Measurements from ENCODE around the gene TRAF2.

TRAF2 gene

GRCh38 chr9:136964833-136965422 lies 78.6 kb downstream of the TRAF2 start:
- Histone ChIP-seq H3K4me1 (ENCODE audit: insufficient read depth, low read length) (0 out of 2 replicates have a peak, but pooled peaks cover 5% of the 10 kb centered on the region), H3K27me3 (ENCODE audit: insufficient read depth, low read length) (no peaks in the 10 kb centered on the region), H3K9me3 (ENCODE audit: insufficient read depth, low read depth, low read length) (no peaks in the 10 kb centered on the region), H3K4me3 (ENCODE audit: low read length) (no peak overlapping the region), H3K36me3 (ENCODE audit: insufficient read depth, low read length) (no peaks in the 10 kb centered on the region), H3K9ac (ENCODE audit: low read depth, low read length) (no peak overlapping the region), H3K27ac (ENCODE audit: low read depth, low read length) (no peak overlapping the region)
- WGBS: 91% methylated on average over 26 of the region's 26 CpGs

DNA sequence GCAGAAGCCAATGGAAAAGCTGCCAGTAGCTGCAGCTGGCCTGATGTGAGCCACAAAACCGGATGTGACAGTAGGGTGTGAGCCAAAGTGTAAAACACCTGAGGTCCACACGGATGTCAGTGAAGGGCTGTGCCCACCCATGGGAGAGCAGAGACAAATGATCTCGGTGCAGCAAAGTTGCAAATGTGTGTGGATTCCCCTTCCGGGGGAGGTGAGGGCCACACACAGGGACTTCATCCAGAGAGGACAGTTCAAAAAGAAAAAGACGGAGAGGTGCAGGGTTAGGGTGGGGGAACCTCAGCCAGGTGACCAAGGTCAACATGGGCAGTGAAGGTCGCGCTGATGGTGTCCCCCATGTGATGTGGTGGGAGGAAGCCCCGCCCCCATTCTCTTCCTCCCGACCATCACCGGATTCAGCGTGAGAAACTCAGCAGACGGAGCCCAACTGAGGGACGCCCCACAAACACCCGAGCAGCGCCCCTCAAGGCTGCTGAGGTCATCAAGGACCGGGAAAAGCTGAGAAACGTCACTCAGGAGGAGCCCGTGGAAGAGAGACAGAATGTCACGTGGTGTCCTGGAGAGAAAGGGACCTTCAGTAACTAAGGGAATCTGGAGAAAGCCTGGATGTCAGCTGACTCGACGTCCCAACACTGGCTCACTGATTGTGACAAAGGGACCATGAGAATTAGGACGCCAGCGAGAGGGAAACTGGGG lies 79.6 kb downstream of the TRAF2 start:
- H3K9me3 ChIP-seq (ENCODE audit: insufficient read depth, low read depth, low read length): no peaks in the 10 kb centered on the region
- H3K27me3 ChIP-seq (ENCODE audit: insufficient read depth, low read length): no peaks in the 10 kb centered on the region
- 63% methylated on average over 23 of the region's 23 CpGs for WGBS

DNA sequence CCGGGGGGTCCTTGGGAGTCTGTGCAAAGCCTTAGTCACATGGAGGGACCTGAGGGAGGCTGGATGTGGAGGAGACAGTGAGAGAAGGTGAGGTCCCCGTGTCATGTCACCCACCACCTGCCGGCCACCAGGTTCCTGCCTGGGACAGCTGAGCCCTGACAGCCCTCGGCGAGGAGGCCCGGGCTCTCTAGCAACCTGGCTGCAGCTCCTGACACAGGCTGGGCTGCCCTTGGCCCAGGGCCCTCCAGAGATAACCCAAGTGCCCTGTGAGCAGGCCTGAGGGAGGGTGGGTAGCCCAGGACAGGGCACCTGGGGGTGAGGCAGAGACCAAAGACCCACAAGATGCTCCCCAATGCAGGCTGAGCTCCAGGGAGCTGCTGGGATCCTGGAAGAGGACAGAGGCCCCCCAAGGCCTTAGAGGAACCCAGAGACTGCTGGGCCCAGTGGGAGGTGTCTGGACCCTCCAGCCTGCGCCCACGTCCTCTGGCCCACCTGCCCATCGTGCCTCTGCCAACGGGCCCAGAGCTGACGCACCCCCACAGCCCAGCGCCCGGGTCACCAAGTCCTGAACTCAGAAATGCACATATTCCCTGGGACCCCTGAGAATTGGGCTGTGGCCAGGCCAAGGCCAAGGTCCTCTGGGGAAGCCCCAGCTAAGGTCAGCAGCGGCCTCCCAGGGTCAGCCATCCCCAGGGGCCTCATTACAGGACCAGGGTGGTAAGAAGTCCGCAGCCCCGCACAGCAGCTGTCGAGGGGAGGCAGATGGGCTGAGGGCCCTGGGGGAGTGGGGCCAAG lies 82.2 kb downstream of the TRAF2 start:
- no peaks in the 10 kb centered on the region for H3K36me3 ChIP-seq (ENCODE audit: insufficient read depth, low read length)
- no peaks in the 10 kb centered on the region for H3K27me3 ChIP-seq (ENCODE audit: insufficient read depth, low read length)
- no peak overlapping the region for H3K9ac ChIP-seq (ENCODE audit: low read depth, low read length)
- WGBS: 92% methylated on average over 17 of the region's 17 CpGs
- H3K9me3 ChIP-seq (ENCODE audit: insufficient read depth, low read depth, low read length): no peaks in the 10 kb centered on the region
- H3K4me1 ChIP-seq (ENCODE audit: insufficient read depth, low read length): 0 out of 2 replicates have a peak, but pooled peaks cover 5% of the 10 kb centered on the region
- no peak overlapping the region for H3K27ac ChIP-seq (ENCODE audit: low read depth, low read length)
- no peak overlapping the region for H3K4me3 ChIP-seq (ENCODE audit: low read length)

More for the DNA sequence above, 79.6 kb downstream of the TRAF2 start:
- H3K9ac ChIP-seq (ENCODE audit: low read depth, low read length): no peak overlapping the region
- 0 out of 2 replicates have a peak, but pooled peaks cover 5% of the 10 kb centered on the region for H3K4me1 ChIP-seq (ENCODE audit: insufficient read depth, low read length)
- H3K27ac ChIP-seq (ENCODE audit: low read depth, low read length): no peak overlapping the region
- H3K36me3 ChIP-seq (ENCODE audit: insufficient read depth, low read length): no peaks in the 10 kb centered on the region
- H3K4me3 ChIP-seq (ENCODE audit: low read length): no peak overlapping the region

- H3K36me3 ChIP-seq (ENCODE audit: insufficient read depth, low read length): no peaks in the 10 kb centered on the region
- WGBS: 87% methylated on average over 17 of the region's 17 CpGs
- no peak overlapping the region for H3K27ac ChIP-seq (ENCODE audit: low read depth, low read length)
- H3K4me1 ChIP-seq (ENCODE audit: insufficient read depth, low read length): 0 out of 2 replicates have a peak, but pooled peaks cover 5% of the 10 kb centered on the region
- no peaks in the 10 kb centered on the region for H3K9me3 ChIP-seq (ENCODE audit: insufficient read depth, low read depth, low read length)
- no peak overlapping the region for H3K4me3 ChIP-seq (ENCODE audit: low read length)
- H3K27me3 ChIP-seq (ENCODE audit: insufficient read depth, low read length): no peaks in the 10 kb centered on the region
- H3K9ac ChIP-seq (ENCODE audit: low read depth, low read length): no peak overlapping the region
Measured at GRCh38 chr9:136969150-136969549, 82.8 kb downstream of the TRAF2 start.

- Histone ChIP-seq H3K27ac (ENCODE audit: low read depth, low read length) (no peak overlapping the region), H3K4me1 (ENCODE audit: insufficient read depth, low read length) (0 out of 2 replicates have a peak, but pooled peaks cover 5% of the 10 kb centered on the region), H3K4me3 (ENCODE audit: low read length) (no peak overlapping the region), H3K27me3 (ENCODE audit: insufficient read depth, low read length) (no peaks in the 10 kb centered on the region), H3K9me3 (ENCODE audit: insufficient read depth, low read depth, low read length) (no peaks in the 10 kb centered on the region), H3K9ac (ENCODE audit: low read depth, low read length) (no peak overlapping the region), H3K36me3 (ENCODE audit: insufficient read depth, low read length) (no peaks in the 10 kb centered on the region)
- WGBS: 79% methylated on average over 4 of the region's 5 CpGs
Measured at GRCh38 chr9:136969774-136970173, 83.5 kb downstream of the TRAF2 start.

GRCh38 chr9:136970361-136970760 lies 84.0 kb downstream of the TRAF2 start:
- Histone ChIP-seq H3K27me3 (ENCODE audit: insufficient read depth, low read length) (no peaks in the 10 kb centered on the region), H3K4me3 (ENCODE audit: low read length) (no peak overlapping the region), H3K36me3 (ENCODE audit: insufficient read depth, low read length) (no peaks in the 10 kb centered on the region), H3K9ac (ENCODE audit: low read depth, low read length) (no peak overlapping the region), H3K9me3 (ENCODE audit: insufficient read depth, low read depth, low read length) (no peaks in the 10 kb centered on the region), H3K4me1 (ENCODE audit: insufficient read depth, low read length) (0 out of 2 replicates have a peak, but pooled peaks cover 5% of the 10 kb centered on the region), H3K27ac (ENCODE audit: low read depth, low read length) (no peak overlapping the region)
- WGBS: 90% methylated on average over 11 of the region's 11 CpGs

DNA sequence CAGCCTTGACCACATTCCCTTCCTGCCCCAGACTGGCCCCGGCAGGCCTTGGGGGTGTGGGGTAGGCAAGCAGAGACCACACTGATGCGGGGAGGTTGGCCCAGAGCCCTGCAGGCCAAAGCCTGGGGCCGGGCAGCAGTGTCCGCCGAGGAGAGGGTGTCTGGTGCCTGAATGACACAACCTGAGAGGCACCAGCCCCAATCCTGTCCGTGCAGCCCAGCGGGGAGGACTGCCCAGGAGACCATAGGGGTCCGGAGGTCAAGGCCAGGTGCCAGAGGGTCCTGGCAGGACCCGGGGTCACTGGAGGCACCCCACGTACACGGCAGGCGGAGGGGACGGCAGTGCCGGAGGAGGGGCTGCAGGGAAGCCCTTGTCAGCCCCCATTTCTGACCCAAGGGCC lies 85.4 kb downstream of the TRAF2 start:
- Histone ChIP-seq H3K4me1 (ENCODE audit: insufficient read depth, low read length) (no peaks in the 10 kb centered on the region), H3K36me3 (ENCODE audit: insufficient read depth, low read length) (no peaks in the 10 kb centered on the region), H3K9me3 (ENCODE audit: insufficient read depth, low read depth, low read length) (no peaks in the 10 kb centered on the region), H3K27ac (ENCODE audit: low read depth, low read length) (no peak overlapping the region), H3K4me3 (ENCODE audit: low read length) (no peak overlapping the region), H3K9ac (ENCODE audit: low read depth, low read length) (no peak overlapping the region), H3K27me3 (ENCODE audit: insufficient read depth, low read length) (no peaks in the 10 kb centered on the region)
- WGBS: 92% methylated on average over 14 of the region's 14 CpGs

- no peaks in the 10 kb centered on the region for H3K36me3 ChIP-seq (ENCODE audit: insufficient read depth, low read length)
- H3K27ac ChIP-seq (ENCODE audit: low read depth, low read length): no peak overlapping the region
- H3K9me3 ChIP-seq (ENCODE audit: insufficient read depth, low read depth, low read length): no peaks in the 10 kb centered on the region
- H3K4me1 ChIP-seq (ENCODE audit: insufficient read depth, low read length): no peaks in the 10 kb centered on the region
- peaks cover 6% of the 10 kb centered on the region for H3K27me3 ChIP-seq (ENCODE audit: insufficient read depth, low read length)
- no peak overlapping the region for H3K9ac ChIP-seq (ENCODE audit: low read depth, low read length)
- 91% methylated on average over 11 of the region's 11 CpGs for WGBS
- no peak overlapping the region for H3K4me3 ChIP-seq (ENCODE audit: low read length)
Measured at GRCh38 chr9:136972335-136972734, 86.0 kb downstream of the TRAF2 start.

DNA sequence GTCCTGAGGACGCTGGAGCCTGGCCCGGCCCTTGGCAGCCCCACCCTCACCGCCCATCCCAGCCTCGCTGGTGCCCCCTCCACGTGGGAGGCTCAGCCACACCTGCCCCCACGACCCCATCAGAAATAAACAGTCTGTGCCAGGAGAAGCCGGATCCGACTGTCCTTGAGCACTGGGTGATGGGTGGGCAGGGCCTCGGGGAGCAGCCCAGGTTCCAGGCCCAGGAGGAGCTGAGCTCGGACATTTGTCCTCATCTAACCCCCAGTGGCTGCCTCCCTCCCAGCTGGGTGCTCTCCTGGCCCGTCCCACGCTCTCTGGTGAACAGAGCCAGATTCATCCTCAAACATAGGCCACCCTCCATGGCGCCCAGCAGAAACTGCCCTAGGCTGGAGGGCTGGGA lies 86.4 kb downstream of the TRAF2 start:
- Histone ChIP-seq H3K4me3 (ENCODE audit: low read length) (no peak overlapping the region), H3K36me3 (ENCODE audit: insufficient read depth, low read length) (no peaks in the 10 kb centered on the region), H3K27me3 (ENCODE audit: insufficient read depth, low read length) (peaks cover 10% of the 10 kb centered on the region), H3K9ac (ENCODE audit: low read depth, low read length) (no peak overlapping the region), H3K27ac (ENCODE audit: low read depth, low read length) (no peak overlapping the region), H3K4me1 (ENCODE audit: insufficient read depth, low read length) (no peaks in the 10 kb centered on the region), H3K9me3 (ENCODE audit: insufficient read depth, low read depth, low read length) (no peaks in the 10 kb centered on the region)
- WGBS: 81% methylated on average over 13 of the region's 13 CpGs

GRCh38 chr9:136973618-136974617 lies 87.6 kb downstream of the TRAF2 start:
- Histone ChIP-seq H3K4me3 (ENCODE audit: low read length) (no peak overlapping the region), H3K9me3 (ENCODE audit: insufficient read depth, low read depth, low read length) (no peaks in the 10 kb centered on the region), H3K27ac (ENCODE audit: low read depth, low read length) (no peak overlapping the region), H3K9ac (ENCODE audit: low read depth, low read length) (no peak overlapping the region), H3K4me1 (ENCODE audit: insufficient read depth, low read length) (no peaks in the 10 kb centered on the region), H3K36me3 (ENCODE audit: insufficient read depth, low read length) (no peaks in the 10 kb centered on the region), H3K27me3 (ENCODE audit: insufficient read depth, low read length) (peaks cover 13% of the 10 kb centered on the region)
- 91% methylated on average over 29 of the region's 29 CpGs for WGBS
